GM21825 (cell line): ENCODE measurements around the gene CEP68.
"Not testable (repeated sequence)": the region's sequence is repeated elsewhere in the genome, so short reads cannot be mapped to it uniquely, and the experiment has no call there.

Experiments
- ATAC-seq: cut with Tn5 transposase; IDR thresholded peaks from one replicate; pipeline ENCODE4 v1.9.1; 2021; ENCODE audit warnings: mild to moderate bottlenecking, moderate library complexity; ENCODE audit not compliant: unreplicated experiment

Gene CEP68, protein sequence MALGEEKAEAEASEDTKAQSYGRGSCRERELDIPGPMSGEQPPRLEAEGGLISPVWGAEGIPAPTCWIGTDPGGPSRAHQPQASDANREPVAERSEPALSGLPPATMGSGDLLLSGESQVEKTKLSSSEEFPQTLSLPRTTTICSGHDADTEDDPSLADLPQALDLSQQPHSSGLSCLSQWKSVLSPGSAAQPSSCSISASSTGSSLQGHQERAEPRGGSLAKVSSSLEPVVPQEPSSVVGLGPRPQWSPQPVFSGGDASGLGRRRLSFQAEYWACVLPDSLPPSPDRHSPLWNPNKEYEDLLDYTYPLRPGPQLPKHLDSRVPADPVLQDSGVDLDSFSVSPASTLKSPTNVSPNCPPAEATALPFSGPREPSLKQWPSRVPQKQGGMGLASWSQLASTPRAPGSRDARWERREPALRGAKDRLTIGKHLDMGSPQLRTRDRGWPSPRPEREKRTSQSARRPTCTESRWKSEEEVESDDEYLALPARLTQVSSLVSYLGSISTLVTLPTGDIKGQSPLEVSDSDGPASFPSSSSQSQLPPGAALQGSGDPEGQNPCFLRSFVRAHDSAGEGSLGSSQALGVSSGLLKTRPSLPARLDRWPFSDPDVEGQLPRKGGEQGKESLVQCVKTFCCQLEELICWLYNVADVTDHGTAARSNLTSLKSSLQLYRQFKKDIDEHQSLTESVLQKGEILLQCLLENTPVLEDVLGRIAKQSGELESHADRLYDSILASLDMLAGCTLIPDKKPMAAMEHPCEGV

GRCh38 chr2:65056215-65057053 lies at the start of gene CEP68:
Gene CEP68 (plus strand): TSS chr2:65056416. CDS start chr2:65069445, 13,029 bp downstream.
- ATAC-seq = peak; percentile 78

DNA sequence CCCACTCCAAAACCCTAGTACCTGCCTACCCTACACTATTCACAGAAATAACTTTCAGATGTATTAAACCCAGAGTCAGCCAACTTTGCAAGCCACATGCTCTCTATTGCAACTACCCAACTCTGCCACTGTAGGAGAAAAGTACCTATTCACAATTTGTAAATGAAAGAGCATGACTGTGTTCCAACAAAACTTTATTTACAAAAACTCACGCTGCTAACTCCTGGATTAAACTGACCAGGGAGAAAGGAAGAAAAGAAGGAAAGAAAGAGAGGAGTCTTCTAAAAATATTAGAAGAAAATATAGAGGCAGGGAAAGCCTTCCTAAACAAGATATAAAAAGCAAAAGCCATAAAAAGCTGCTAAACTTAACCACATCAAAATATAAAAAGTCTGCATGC lies 42.4 kb upstream of the CEP68 start:
- no peak for ATAC-seq

DNA sequence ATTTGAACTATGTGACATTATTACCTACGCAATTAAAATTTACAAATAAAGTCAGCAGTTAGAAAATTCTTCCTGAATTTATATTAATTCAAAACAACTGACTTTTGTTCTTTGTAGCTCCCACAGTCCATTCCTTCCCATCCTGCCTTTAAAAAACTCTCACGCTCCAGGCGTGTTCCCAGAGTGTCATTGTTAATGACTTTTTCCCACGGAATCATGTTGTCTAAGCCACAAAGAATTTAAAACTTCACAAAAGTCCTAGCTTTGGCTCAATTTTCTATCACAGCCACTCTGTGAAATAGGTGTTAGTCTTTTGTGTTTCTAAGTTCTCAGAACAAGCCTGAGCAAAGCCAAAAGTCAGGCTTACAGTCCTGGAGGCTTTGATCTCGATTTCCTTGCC lies 40.5 kb upstream of the CEP68 start:
- no peak for ATAC-seq

GRCh38 chr2:65016789-65017188 lies 39.4 kb upstream of the CEP68 start:
- no peak for ATAC-seq

- ATAC-seq = no peak
These were observed 38.9 kb upstream of the CEP68 start for GRCh38 chr2:65017335-65017734.

DNA sequence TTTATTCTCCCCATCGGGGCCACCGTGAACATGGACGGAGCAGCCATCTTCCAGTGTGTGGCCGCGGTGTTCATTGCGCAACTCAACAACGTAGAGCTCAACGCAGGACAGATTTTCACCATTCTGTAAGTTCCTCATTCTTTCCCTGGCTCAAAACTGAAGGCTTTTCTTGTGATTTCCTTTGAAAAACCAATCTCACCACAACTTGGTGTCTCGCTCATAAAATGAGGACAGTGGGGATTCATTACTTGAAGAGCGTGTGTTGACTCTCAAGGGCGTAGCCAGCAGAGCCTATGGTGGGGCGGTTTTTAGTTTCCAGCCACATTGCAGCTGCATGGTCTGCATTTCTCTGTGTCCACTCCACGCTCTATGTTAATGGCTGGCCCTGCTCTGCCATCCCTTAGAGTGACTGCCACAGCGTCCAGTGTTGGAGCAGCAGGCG lies 38.1 kb upstream of the CEP68 start:
- ATAC-seq = no peak

DNA sequence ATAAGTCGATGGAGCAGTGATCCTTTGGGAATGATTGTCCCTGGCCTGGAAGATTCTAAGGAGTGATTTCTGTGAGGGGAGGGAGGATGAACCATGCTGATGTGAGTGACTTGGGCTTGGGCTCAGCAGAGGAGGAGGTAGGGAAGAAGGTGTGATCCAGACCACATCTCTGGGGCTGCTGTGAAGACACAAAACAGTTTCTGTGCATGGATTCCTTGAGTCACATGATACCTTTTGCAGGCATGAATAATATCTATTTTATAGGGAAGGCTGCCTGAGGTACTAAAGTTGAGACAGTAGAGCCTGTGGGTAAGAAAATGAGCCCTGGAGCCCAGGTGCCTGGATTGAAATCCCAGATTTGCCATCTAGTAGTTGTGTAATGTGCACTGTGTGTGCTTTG lies 37.2 kb upstream of the CEP68 start:
- ATAC-seq = no peak

- no peak for ATAC-seq
These were observed 36.5 kb upstream of the CEP68 start for GRCh38 chr2:65019675-65020195.

- not testable (repeated sequence) for ATAC-seq
These were observed 36.0 kb upstream of the CEP68 start for GRCh38 chr2:65020251-65020650.

DNA sequence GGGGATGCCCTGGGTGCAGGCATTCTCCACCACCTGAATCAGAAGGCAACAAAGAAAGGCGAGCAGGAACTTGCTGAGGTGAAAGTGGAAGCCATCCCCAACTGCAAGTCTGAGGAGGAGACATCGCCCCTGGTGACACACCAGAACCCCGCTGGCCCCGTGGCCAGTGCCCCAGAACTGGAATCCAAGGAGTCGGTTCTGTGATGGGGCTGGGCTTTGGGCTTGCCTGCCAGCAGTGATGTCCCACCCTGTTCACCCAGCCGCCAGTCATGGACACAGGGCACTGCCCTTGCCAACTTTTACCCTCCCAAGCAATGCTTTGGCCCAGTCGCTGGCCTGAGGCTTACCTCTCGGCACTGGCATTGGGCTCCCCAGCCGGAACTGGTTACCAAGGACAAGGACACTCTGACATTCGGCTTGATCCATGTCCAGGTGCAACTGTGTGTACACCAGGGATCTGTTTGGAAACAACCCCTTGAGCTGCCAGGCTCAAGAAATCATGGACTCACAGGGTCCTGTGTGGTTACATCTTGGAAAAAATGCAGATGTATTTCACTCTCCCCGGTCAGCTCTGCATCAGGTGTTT lies 35.2 kb upstream of the CEP68 start:
- no peak for ATAC-seq

DNA sequence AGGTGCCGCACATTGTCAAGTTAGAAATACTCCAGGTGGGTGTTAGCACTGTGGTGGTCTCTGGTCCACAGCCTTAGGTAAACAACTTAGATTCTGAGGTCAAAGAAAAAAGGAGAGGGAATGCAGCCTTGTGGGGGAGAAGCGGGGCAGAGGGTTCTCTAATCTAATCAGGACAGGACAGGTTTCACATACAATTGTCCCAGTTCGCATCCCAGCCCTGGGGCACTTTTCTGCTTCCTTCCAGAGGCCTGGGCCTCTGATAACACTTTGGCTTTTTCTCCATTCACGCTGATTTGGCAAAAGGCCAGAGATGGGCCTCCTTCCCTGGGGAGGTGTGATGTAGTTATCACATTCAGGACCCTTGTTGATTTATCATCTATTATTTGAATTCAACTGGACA lies 34.5 kb upstream of the CEP68 start:
- ATAC-seq = no peak

GRCh38 chr2:65022189-65022588 lies 34.0 kb upstream of the CEP68 start:
- ATAC-seq = no peak

- ATAC-seq = no peak
These were observed 32.5 kb upstream of the CEP68 start for GRCh38 chr2:65023742-65024141.

- ATAC-seq = no peak
These were observed 31.9 kb upstream of the CEP68 start for GRCh38 chr2:65024149-65024829.

DNA sequence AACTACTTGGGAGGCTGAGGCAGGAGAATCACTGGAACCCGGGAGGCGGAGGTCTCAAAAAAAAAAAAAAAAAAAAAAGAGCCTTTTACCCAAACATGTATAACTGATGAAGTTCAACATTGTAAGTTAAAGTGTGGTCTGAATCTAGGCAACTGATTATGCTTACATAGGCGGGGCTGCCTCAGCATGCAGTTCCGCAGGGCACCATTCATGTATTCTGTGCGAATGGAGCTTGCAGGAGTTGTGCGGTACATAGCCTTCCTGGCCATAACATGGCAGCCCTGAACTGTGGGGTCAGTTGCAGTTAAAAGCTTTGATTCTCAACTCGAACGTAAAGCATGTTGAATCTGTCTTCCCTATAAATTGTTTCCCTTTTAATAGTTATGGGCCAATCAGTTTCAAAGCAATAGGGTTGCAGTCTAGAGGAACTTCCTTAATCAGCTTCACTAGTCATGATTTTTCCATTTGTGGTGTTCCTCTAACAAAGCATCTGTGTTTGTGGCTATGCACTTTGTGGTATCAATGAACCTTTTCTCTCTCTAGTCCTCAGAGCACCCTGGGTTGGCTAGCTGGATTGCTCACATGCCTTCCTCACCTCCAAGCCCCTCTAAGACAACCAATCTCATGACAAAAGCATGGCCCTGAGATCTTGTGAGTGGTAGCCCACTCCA lies 30.6 kb upstream of the CEP68 start:
- no peak for ATAC-seq

GRCh38 chr2:65026154-65026553 lies 30.1 kb upstream of the CEP68 start:
- no peak for ATAC-seq

DNA sequence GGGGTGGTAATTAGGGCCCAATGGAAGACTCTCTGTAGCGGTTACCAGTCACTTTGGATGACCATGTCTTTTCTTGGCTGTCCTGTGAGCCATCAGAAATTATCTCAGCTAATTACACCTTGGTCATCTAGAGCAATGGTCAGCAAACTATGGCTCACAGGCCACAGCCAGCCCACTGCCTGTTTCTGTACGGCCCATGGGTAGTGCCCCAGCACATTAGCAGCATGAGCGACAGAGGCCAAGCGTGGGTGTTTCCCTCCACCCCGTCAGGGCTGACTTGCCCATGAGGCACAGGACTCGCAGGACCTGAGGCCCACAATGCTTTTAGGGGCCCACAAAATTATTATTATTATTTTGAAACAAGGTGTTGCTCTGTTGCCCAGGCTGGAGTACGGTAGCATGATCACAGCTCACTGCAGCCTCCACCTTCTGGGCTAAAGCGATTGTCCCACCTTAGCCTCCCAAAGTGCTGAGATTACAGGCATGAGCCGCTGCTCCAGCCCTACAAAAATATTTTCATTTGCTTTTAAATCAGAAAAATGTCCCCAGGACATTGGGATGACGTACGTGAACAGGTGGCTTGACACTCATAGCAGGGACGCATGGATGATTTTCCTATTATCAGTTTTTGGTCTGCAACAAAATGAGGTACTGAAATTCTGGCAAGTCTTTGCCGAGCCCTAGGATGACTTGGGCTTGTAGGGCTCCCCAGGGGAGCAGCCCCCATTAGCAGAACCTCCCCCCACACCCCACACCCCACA lies 29.3 kb upstream of the CEP68 start:
- ATAC-seq = no peak

DNA sequence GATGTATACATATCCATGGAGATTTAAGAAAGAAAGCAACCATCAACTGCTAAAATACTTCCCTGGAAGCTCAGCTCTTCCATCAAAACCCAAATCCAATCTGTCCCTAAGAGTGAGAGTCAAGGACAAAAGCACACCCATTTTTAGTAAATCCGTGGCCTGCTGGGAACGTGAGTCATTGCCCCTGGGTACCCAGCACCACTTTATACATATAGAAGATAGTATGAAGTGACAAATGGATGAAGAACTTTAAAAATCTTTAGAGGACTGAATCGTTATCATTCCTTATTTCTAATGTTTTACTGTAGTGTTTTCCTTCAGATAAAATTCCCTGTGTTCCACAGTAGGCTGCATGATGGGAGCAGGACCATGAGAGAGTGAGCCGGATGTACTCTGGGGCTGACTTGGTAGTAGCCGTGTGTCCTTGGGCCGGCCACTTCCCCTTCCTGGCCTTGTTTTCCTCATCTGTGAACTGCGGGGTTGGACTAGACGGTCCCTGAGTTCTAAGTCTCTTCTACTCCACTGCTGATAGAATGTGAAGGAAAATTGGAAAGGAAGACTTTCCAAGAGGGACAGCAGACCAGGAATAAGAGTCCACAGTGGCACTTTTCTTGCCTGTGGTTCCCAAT lies 28.5 kb upstream of the CEP68 start:
- ATAC-seq = no peak
